Loucy (cell line): Measurements from ENCODE around the gene EML1.

Experiments used
- CTCF ChIP-seq: fragments of 200-600 bp; sonication (generic); conservative IDR thresholded peaks from 2 replicates; pipeline ENCODE4 v1.5.1; 2014; ENCODE audit warnings: mild to moderate bottlenecking, antibody characterized with exemption, low read length
- EZH2phosphoT487 ChIP-seq: fragments of 200-600 bp; IDR thresholded peaks from 2 replicates; pipeline ENCODE4 v1.6.1; 2018; ENCODE audit warnings: antibody characterized with exemption, mild to moderate bottlenecking, moderate library complexity, borderline replicate concordance

- TF ChIP-seq CTCF (no peak), EZH2phosphoT487 (no peak)
These were observed 59.4 kb downstream of the EML1 start for GRCh38 chr14:99852578-99852977.
